Midbrain (tissue), 1 donor: ENCODE measurements around the gene IL11.
A peak's percentile ranks its signal among the peaks of the same experiment; 100 is the strongest.

Experiments used
- DNase-seq: peaks from one replicate; lab custom pipeline; 2025; lab: John Stamatoyannopoulos, UW

Gene IL11

GRCh38 chr19:55391191-55391670 lies 21.0 kb upstream of the IL11 start:
- DNase-seq = no peak

GRCh38 chr19:55390461-55390880 lies 20.2 kb upstream of the IL11 start:
- DNase-seq = no peak

- DNase-seq = no peak
These were observed 19.4 kb upstream of the IL11 start for GRCh38 chr19:55389386-55390317.

- DNase-seq = no peak
These were observed 17.7 kb upstream of the IL11 start for GRCh38 chr19:55387736-55388497.

- DNase-seq = no peak
These were observed 16.3 kb upstream of the IL11 start for GRCh38 chr19:55386493-55386971.

GRCh38 chr19:55385724-55386492 lies 15.6 kb upstream of the IL11 start, which contains the start of gene RPL28:
Gene RPL28, plus strand, starts transcription at chr19:55385932. Its CDS starts 426 bp downstream, at chr19:55386358.
- peak; percentile 98 for DNase-seq

GRCh38 chr19:55384920-55385723 lies 14.9 kb upstream of the IL11 start:
- DNase-seq = peak; percentile 95

GRCh38 chr19:55384131-55384919 lies 14.1 kb upstream of the IL11 start, which contains the start of gene TMEM238:
Gene TMEM238, minus strand, starts transcription at chr19:55384292. Its CDS starts 33 bp downstream, at chr19:55384259.
- no peak for DNase-seq

- DNase-seq = peak; percentile 20
These were observed 13.2 kb upstream of the IL11 start for GRCh38 chr19:55383279-55384130.

GRCh38 chr19:55382522-55383054 lies 12.3 kb upstream of the IL11 start:
- DNase-seq = no peak

GRCh38 chr19:55382013-55382412 lies 11.8 kb upstream of the IL11 start:
- DNase-seq = no peak

GRCh38 chr19:55379174-55379573 lies 8.9 kb upstream of the IL11 start:
- DNase-seq = no peak

GRCh38 chr19:55377356-55378131 lies 7.3 kb upstream of the IL11 start:
- no peak for DNase-seq

- DNase-seq = no peak
These were observed 6.1 kb upstream of the IL11 start, which contains the start of gene TMEM190 for GRCh38 chr19:55376241-55376933. Gene TMEM190, plus strand, starts transcription at chr19:55376826. Its CDS starts 28 bp downstream, at chr19:55376854.

GRCh38 chr19:55373993-55374757 lies 3.9 kb upstream of the IL11 start:
- DNase-seq = no peak

- no peak for DNase-seq
These were observed 3.2 kb upstream of the IL11 start for GRCh38 chr19:55373306-55373992.
